Choroid plexus epithelial cell (primary cell): ENCODE measurements around the gene UTP18.

ENCODE experiments used
- DNase-seq: peaks from one replicate; pipeline ENCODE4 v3.0.0-alpha.2; 2010; ENCODE audit warnings: low read depth
- H3K4me3 ChIP-seq: 2 replicates; pipeline ENCODE4 v1.5.1; 2011; ENCODE audit warnings: low read depth, mild to moderate bottlenecking, control low read depth, low read length, moderate library complexity
- TF ChIP-seq, protein P1 (sequence below): conservative IDR thresholded peaks from 2 replicates; pipeline ENCODE4 v1.5.1; 2011; ENCODE audit warnings: low read depth, mild to moderate bottlenecking, control low read depth, inconsistent platforms, low read length, moderate library complexity

UTP18 gene

DNA sequence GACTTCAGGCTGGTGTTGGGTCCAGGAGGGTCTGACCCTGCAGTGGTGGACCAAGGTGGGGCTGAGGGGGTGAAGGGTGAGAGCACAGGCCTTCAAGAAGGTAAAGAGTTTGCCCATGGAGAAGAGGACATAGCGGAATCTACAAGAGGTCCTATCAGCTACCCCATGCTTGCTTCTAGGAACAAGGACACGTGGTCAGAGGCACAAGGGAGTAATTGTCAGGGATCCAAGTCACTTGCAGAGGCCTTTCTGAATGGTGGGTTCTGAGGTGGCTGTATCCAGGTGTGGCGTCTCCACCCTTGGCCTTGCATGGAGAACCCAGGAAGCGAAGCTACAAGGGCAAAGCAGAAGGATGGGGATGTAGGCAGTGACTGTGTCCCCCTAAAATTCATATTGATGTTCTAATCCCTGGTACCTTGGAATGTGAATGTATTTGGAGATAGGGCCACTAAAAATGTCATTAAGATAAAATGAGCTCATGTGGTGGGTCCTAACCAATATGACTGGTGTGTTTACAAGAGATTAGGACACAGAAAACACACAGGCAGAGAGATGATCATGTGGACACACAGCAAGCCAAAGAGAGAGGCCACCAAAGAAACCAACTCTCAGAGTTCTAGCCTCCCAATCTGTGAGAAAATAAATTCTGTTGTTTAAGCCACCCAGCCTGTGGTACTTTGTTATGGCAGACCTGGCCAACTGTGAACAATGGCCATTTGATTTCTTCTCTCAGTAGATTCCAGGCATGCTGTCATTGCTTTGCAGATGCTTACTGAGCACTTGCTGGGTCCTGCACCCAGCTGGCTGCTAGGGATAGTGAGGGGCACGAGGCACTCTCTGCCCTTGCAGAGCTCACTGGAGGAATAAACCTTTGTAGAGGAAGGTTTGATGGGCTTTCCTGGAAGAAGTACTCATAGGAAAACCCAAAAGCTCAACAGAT, 75.8 kb downstream of the UTP18 start:
- no peak for DNase-seq
- TF ChIP-seq, protein P1, sequence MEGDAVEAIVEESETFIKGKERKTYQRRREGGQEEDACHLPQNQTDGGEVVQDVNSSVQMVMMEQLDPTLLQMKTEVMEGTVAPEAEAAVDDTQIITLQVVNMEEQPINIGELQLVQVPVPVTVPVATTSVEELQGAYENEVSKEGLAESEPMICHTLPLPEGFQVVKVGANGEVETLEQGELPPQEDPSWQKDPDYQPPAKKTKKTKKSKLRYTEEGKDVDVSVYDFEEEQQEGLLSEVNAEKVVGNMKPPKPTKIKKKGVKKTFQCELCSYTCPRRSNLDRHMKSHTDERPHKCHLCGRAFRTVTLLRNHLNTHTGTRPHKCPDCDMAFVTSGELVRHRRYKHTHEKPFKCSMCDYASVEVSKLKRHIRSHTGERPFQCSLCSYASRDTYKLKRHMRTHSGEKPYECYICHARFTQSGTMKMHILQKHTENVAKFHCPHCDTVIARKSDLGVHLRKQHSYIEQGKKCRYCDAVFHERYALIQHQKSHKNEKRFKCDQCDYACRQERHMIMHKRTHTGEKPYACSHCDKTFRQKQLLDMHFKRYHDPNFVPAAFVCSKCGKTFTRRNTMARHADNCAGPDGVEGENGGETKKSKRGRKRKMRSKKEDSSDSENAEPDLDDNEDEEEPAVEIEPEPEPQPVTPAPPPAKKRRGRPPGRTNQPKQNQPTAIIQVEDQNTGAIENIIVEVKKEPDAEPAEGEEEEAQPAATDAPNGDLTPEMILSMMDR: no peak
- no peak overlapping the region for H3K4me3 ChIP-seq

DNA sequence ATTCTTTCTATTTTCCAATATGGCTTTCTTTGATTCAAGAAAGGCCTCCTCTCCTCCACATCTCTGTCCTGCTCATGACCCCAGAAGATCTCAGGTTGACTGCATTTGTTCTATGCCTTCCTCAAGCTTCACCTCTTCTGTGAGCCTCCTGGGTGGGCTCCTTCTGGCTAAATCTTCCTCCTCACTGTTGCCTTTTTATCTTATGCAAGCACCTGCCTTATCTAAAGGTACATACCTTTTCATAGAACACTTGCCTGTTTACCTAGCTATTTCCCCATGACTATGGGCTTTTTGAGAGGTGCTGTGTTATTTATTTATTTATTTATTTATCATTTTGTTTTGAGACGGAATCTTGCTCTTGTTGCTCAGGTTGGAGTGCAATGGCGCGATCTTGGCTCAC, 81.1 kb downstream of the UTP18 start:
- TF ChIP-seq, protein P1: no peak
- no peak for DNase-seq
- no peak overlapping the region for H3K4me3 ChIP-seq

DNA sequence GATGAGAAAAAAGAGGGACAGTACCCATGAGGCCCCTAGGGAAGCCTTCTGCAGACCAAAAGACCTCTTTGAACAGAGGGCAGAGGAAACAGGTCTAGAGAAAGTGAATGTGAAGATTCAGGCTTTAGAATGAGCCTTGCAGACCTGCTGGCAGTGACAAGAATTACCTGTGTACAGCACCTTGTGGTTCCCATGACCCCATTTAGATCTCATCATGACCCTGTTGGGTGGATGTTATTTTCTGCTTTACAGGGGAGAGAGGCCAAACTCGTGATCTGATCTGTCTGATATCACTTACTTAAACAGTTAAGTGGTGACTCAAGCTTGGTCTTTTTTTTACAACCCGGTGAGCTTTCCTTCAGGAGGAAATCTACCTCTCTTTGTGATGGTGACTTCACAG, 81.9 kb downstream of the UTP18 start:
- no peak overlapping the region for H3K4me3 ChIP-seq
- no peak for DNase-seq
- TF ChIP-seq, protein P1: no peak

DNA sequence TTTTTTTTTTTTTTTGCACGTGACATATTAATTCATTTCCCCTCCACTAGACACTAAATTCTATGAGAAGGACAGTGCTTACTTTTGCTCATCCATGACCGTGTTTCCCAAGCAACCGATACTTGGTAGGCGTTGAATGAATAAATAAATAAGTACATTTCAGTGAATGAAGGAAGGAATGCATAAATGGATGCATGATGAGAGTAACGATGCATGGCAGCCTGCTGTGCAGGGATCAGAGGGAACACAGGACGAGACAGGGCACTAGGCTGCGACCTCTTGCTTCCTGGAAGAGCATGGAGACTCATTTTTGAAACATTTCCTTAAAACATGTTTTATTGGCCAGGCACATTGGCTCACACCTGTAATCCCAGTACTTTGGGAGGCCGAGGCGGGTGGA, 84.2 kb downstream of the UTP18 start:
- TF ChIP-seq, protein P1: no peak
- H3K4me3 ChIP-seq: no peak overlapping the region
- DNase-seq: no peak

DNA sequence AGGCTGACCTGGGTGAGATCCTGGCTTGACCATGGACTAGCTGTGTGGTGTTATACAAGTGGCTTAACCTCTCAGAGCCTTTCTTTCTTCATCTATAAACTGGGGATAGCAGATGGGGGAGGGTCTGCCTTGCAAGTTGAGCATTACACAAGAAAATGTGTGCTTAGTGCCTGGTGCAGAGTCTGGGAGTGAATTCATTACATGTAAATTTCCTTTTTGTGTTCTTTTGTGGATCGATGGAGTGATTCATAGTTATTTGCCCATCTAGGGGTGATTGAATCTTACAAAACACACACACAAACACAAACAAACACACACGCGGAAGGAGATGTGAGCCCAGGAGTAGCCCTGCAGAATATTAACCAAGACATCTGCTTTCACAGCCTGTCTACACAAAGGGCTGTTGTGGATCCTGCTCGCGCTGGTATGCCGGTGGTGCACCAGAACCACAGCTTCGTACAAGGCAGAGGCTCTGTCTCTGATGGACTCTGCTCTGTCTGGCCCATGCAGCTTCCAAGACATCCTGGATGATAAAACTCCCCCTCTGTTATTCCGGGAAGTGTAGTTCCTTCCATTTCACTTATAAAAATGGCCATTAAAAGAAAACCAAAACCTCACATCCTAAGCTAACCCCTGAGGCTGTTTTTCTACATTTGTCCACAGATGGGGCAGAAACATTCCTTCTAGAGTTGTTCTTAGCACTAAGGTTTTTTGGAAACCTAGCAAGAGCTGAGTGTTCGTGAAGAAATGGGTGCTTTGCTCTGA, 86.1 kb downstream of the UTP18 start:
- H3K4me3 ChIP-seq: no peak overlapping the region
- no peak for DNase-seq

More for the DNA sequence above, 86.1 kb downstream of the UTP18 start:
- TF ChIP-seq, protein P1: no peak
